Chondrocyte (in vitro differentiated cells): ENCODE results near the gene PTHLH. TPM values are rescaled to one million over a fixed set of nuclear protein-coding genes. Genes with fewer than 3 reads are reported as not detected.

ENCODE experiments used
- DNase-seq: peaks from one replicate; pipeline ENCODE4 v3.0.0; 2021; ENCODE audit warnings: mixed read lengths, low spot score
- H3K27ac Mint-ChIP-seq: one replicate; pipeline ENCODE4 v1.8.0; 2021; ENCODE audit warnings: mild to moderate bottlenecking, moderate library complexity, mixed read lengths; ENCODE audit not compliant: unreplicated experiment
- H3K27me3 Mint-ChIP-seq: 2 replicates; pipeline ENCODE4 v1.8.0; 2021; ENCODE audit warnings: low read depth, mixed read lengths
- H3K36me3 Mint-ChIP-seq: 2 replicates; pipeline ENCODE4 v1.8.0; 2021; ENCODE audit warnings: low read depth, mixed read lengths
- H3K4me1 Mint-ChIP-seq: 2 replicates; pipeline ENCODE4 v1.8.0; 2021; ENCODE audit warnings: low read depth, mild to moderate bottlenecking, mixed read lengths
- H3K4me3 Mint-ChIP-seq: one replicate; pipeline ENCODE4 v1.8.0; 2021; ENCODE audit warnings: mild to moderate bottlenecking, moderate library complexity, mixed read lengths; ENCODE audit not compliant: unreplicated experiment
- H3K9me3 Mint-ChIP-seq: 2 replicates; pipeline ENCODE4 v1.8.0; 2021; ENCODE audit warnings: low read depth, mixed read lengths
- CTCF ChIP-seq: fragments of 200-600 bp; sonication (generic); IDR thresholded peaks from 2 replicates; pipeline ENCODE4 v1.5.0; 2021; ENCODE audit warnings: antibody characterized with exemption, mild to moderate bottlenecking, moderate library complexity
- total RNA-seq: library from RNA; stranded (reverse); gene quantifications from 3 replicates; pipeline ENCODE4 v1.2.1, GENCODE V29; 2021

PTHLH gene
- total RNA-seq, 1 donor from 2014 or later, result 1.1 TPM

- no peaks in the 10 kb centered on the region for H3K27me3 Mint-ChIP-seq
Observed at GRCh38 chr12:28014196-28014595, 41.7 kb upstream of the PTHLH start.

GRCh38 chr12:28012333-28012918, 39.9 kb upstream of the PTHLH start:
- no peak overlapping the region for H3K27ac Mint-ChIP-seq
- H3K9me3 Mint-ChIP-seq, result peaks cover 3% of the 10 kb centered on the region
- H3K4me3 Mint-ChIP-seq, result no peak overlapping the region
- no peaks in the 10 kb centered on the region for H3K27me3 Mint-ChIP-seq
- DNase-seq, result no peak
- no peak for TF ChIP-seq CTCF
- no peaks in the 10 kb centered on the region for H3K4me1 Mint-ChIP-seq
- no peaks in the 10 kb centered on the region for H3K36me3 Mint-ChIP-seq

More at GRCh38 chr12:28014196-28014595, 41.7 kb upstream of the PTHLH start:
- Mint-ChIP-seq H3K36me3 (no peaks in the 10 kb centered on the region), H3K4me3 (no peak overlapping the region), H3K27ac (no peak overlapping the region), H3K9me3 (peaks cover 3% of the 10 kb centered on the region), H3K4me1 (no peaks in the 10 kb centered on the region)
- no peak for DNase-seq
- no peak for TF ChIP-seq CTCF

- no peak for DNase-seq
- Mint-ChIP-seq H3K4me1 (no peaks in the 10 kb centered on the region), H3K9me3 (no peaks in the 10 kb centered on the region), H3K27me3 (no peaks in the 10 kb centered on the region), H3K4me3 (no peak overlapping the region), H3K27ac (no peak overlapping the region), H3K36me3 (peaks cover 2% of the 10 kb centered on the region)
- TF ChIP-seq CTCF, result no peak
Observed at GRCh38 chr12:28010036-28010435, 37.5 kb upstream of the PTHLH start.

- no peaks in the 10 kb centered on the region for H3K9me3 Mint-ChIP-seq
- TF ChIP-seq CTCF, result no peak
- H3K27me3 Mint-ChIP-seq, result peaks cover 2% of the 10 kb centered on the region
- no peak overlapping the region for H3K27ac Mint-ChIP-seq
- H3K4me3 Mint-ChIP-seq, result no peak overlapping the region
- no peaks in the 10 kb centered on the region for H3K36me3 Mint-ChIP-seq
- DNase-seq, result no peak
- no peaks in the 10 kb centered on the region for H3K4me1 Mint-ChIP-seq
Observed at GRCh38 chr12:27999970-28000369, 27.4 kb upstream of the PTHLH start.

- Mint-ChIP-seq H3K36me3 (no peaks in the 10 kb centered on the region), H3K9me3 (no peaks in the 10 kb centered on the region), H3K4me3 (no peak overlapping the region), H3K27me3 (peaks cover 2% of the 10 kb centered on the region), H3K27ac (no peak overlapping the region), H3K4me1 (no peaks in the 10 kb centered on the region)
- no peak for DNase-seq
- no peak for TF ChIP-seq CTCF
Observed at GRCh38 chr12:27999521-27999920, 27.0 kb upstream of the PTHLH start.
